Embryonic facial prominence (tissue), 1 donor: ENCODE measurements around the gene OTX1.

Experiments
- DNase-seq: peaks from one replicate; pipeline ENCODE4 v3.0.0-alpha.2; 2016; ENCODE audit errors: extremely low spot score

Gene OTX1

GRCh38 chr2:63047321-63048279, 3.0 kb upstream of the OTX1 start:
- no peak for DNase-seq

GRCh38 chr2:63048367-63049171, 2.1 kb upstream of the OTX1 start:
- DNase-seq, result no peak

GRCh38 chr2:63049211-63049969, 1.2 kb upstream of the OTX1 start:
- no peak for DNase-seq

- no peak for DNase-seq
Observed at GRCh38 chr2:63049970-63050333, 678 bp upstream of the OTX1 start.

GRCh38 chr2:63051042-63051794, 588 bp downstream of the OTX1 start:
- no peak for DNase-seq

- no peak for DNase-seq
Observed at GRCh38 chr2:63051795-63052333, 1.2 kb downstream of the OTX1 start.

GRCh38 chr2:63052411-63053080, 1.9 kb downstream of the OTX1 start:
- no peak for DNase-seq

- no peak for DNase-seq
Observed at GRCh38 chr2:63053081-63053888, 2.7 kb downstream of the OTX1 start.

- no peak for DNase-seq
Observed at GRCh38 chr2:63053889-63054602, 3.4 kb downstream of the OTX1 start.

GRCh38 chr2:63054841-63055225, 4.2 kb downstream of the OTX1 start:
- DNase-seq, result no peak

GRCh38 chr2:63055226-63056106, 4.8 kb downstream of the OTX1 start:
- no peak for DNase-seq

- no peak for DNase-seq
Observed at GRCh38 chr2:63056107-63057050, 5.7 kb downstream of the OTX1 start.

GRCh38 chr2:63057249-63058143, 6.9 kb downstream of the OTX1 start:
- DNase-seq, result no peak

GRCh38 chr2:63058144-63058920, 7.7 kb downstream of the OTX1 start:
- DNase-seq, result no peak
